AML-193 (cell line): ENCODE results near the gene DHX29.
"Not testable (repeated sequence)": the region's sequence is repeated elsewhere in the genome, so short reads cannot be mapped to it uniquely, and the experiment has no call there.

ENCODE experiments used
- DNase-seq, 2 experiments: peaks; one replicate each; lab custom pipeline; 2025; lab: John Stamatoyannopoulos, UW

DHX29 gene

GRCh38 chr5:55307383-55308253, at the start of gene DHX29, which contains the start of gene MTREX:
TSS of gene DHX29 (minus strand) at chr5:55307694. CDS start at chr5:55307573, 121 bp downstream.
TSS of gene MTREX (plus strand) at chr5:55307989. CDS start at chr5:55308014, 25 bp downstream.
- DNase-seq = peak; percentile 74 to 85

- no peak for DNase-seq
Measured at GRCh38 chr5:55356896-55357295, 49.4 kb upstream of the DHX29 start.

GRCh38 chr5:55350754-55351153, 43.3 kb upstream of the DHX29 start:
- no peak for DNase-seq

GRCh38 chr5:55347786-55348185, 40.3 kb upstream of the DHX29 start:
- DNase-seq = no peak

GRCh38 chr5:55345327-55345726, 37.8 kb upstream of the DHX29 start:
- no peak for DNase-seq

GRCh38 chr5:55344392-55344992, 37.0 kb upstream of the DHX29 start:
- DNase-seq = peak; percentile 40 to 41

GRCh38 chr5:55343609-55344008, 36.1 kb upstream of the DHX29 start:
- no peak for DNase-seq

GRCh38 chr5:55343107-55343506, 35.6 kb upstream of the DHX29 start:
- DNase-seq = no peak

GRCh38 chr5:55338810-55339243, 31.3 kb upstream of the DHX29 start:
- DNase-seq = no peak

GRCh38 chr5:55338092-55338613, 30.7 kb upstream of the DHX29 start:
- DNase-seq = no peak

- no peak for DNase-seq
Measured at GRCh38 chr5:55333811-55334210, 26.3 kb upstream of the DHX29 start.

GRCh38 chr5:55333017-55333416, 25.5 kb upstream of the DHX29 start:
- DNase-seq = no peak

GRCh38 chr5:55331321-55331720, 23.8 kb upstream of the DHX29 start:
- no peak for DNase-seq

GRCh38 chr5:55327281-55327680, 19.8 kb upstream of the DHX29 start:
- DNase-seq = no peak

GRCh38 chr5:55325621-55326020, 18.1 kb upstream of the DHX29 start:
- DNase-seq = no peak

GRCh38 chr5:55324815-55325418, 17.4 kb upstream of the DHX29 start:
- DNase-seq = peak; percentile 50 to 53

- DNase-seq = no peak
Measured at GRCh38 chr5:55324006-55324405, 16.5 kb upstream of the DHX29 start.

GRCh38 chr5:55320571-55320970, 13.1 kb upstream of the DHX29 start:
- DNase-seq = no peak

- no peak for DNase-seq
Measured at GRCh38 chr5:55319491-55319890, 12.0 kb upstream of the DHX29 start.

- DNase-seq = not testable (repeated sequence)
Measured at GRCh38 chr5:55318237-55318636, 10.7 kb upstream of the DHX29 start.

GRCh38 chr5:55316837-55317236, 9.3 kb upstream of the DHX29 start:
- DNase-seq = no peak

GRCh38 chr5:55316289-55316688, 8.8 kb upstream of the DHX29 start:
- DNase-seq = no peak
